Memory B cell (primary cell): ENCODE results near the gene FREY1.

ENCODE experiments used
- ATAC-seq: fragments of 150-1000 bp; cut with Tn5 transposase; 2 replicates; pipeline ENCODE4 v1.10.0; 2021; ENCODE audit warnings: low read depth, mild to moderate bottlenecking, moderate library complexity
- DNase-seq, 2 donors: peaks; one replicate each; pipeline ENCODE4 v3.0.0; 2022; ENCODE audit warnings: low spot score in 2 of 2
- H3K27ac Mint-ChIP-seq: one replicate; pipeline ENCODE4 v1.8.0; 2022; ENCODE audit warnings: mild to moderate bottlenecking, moderate library complexity, mixed read lengths
- H3K27me3 Mint-ChIP-seq: one replicate; pipeline ENCODE4 v1.8.0; 2022; ENCODE audit warnings: mixed read lengths
- H3K36me3 Mint-ChIP-seq: one replicate; pipeline ENCODE4 v1.8.0; 2022; ENCODE audit warnings: mild to moderate bottlenecking, mixed read lengths
- H3K4me1 Mint-ChIP-seq: one replicate; pipeline ENCODE4 v1.8.0; 2022; ENCODE audit warnings: mixed read lengths
- H3K4me3 Mint-ChIP-seq: one replicate; pipeline ENCODE4 v1.8.0; 2022; ENCODE audit warnings: mild to moderate bottlenecking, moderate library complexity, mixed read lengths
- H3K9me3 Mint-ChIP-seq: one replicate; pipeline ENCODE4 v1.8.0; 2022; ENCODE audit warnings: mixed read lengths

The FREY1 gene

DNA sequence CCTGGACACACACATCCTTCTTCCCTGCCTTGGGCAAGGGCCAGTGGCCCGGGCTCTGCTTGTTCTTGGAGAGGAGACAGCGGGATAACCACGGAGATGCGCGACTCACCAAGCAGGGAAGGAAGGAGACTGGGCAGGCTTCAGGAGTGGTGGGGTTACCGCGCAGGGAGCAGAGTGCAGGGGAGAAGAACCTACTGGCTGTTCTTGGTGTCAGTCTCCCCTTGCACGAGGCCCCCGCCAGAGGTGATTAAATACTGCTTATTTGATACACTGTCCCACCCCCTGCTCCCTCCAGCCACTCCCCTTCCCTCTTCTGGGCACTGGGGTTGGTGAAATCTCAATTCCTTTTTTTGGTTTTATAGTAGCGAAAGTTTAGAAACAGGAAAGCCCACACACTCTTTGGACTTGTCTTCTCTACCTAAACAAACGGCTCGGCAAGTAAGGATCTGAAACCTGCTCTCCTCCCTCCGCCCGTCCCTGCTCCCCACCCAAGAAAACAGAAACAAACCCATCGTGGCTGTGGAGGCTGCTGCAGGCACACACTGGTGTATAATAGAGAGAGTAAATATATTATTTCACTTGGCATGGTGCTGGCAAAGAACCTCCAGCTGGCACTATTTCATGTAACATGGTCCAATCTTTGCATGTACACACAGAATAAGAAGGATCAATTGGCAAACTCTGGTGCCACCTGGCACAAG, 26.2 kb upstream of the FREY1 start:
- peak in 1 of 2 donors; percentile 56 for DNase-seq
- peak; percentile 43 for ATAC-seq
- Mint-ChIP-seq H3K27me3 (no peaks in the 10 kb centered on the region), H3K27ac (peak overlapping the region; percentile 86), H3K36me3 (peaks cover 4% of the 10 kb centered on the region), H3K4me3 (peak overlapping the region; percentile 86), H3K4me1 (peaks cover 59% of the 10 kb centered on the region), H3K9me3 (no peaks in the 10 kb centered on the region)

DNA sequence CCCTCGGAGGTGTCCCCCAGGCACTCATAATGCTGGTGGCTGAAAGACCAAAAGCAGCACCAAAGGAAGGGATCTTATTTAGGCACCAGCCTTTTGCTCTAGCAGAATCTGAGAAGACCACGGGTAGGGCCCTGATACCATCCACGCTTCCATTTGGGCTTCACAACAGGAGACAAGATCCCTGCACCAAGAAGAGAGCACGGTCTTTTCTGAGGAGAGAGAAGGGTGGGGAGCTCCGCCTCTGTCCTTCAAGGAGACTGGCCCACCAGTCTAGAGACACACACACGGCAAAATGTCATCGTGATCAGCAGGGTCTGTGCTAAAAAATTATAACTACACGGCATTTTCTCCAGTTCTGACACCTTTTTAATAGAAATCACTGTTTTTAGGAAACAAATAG, 25.1 kb upstream of the FREY1 start:
- H3K27ac Mint-ChIP-seq = peak overlapping the region; percentile 95
- DNase-seq (no peak), ATAC-seq (no peak)
- H3K9me3 Mint-ChIP-seq = no peaks in the 10 kb centered on the region
- H3K4me3 Mint-ChIP-seq = peak overlapping the region; percentile 86
- no peaks in the 10 kb centered on the region for H3K27me3 Mint-ChIP-seq
- H3K4me1 Mint-ChIP-seq = peaks cover 63% of the 10 kb centered on the region
- H3K36me3 Mint-ChIP-seq = peaks cover 12% of the 10 kb centered on the region

DNA sequence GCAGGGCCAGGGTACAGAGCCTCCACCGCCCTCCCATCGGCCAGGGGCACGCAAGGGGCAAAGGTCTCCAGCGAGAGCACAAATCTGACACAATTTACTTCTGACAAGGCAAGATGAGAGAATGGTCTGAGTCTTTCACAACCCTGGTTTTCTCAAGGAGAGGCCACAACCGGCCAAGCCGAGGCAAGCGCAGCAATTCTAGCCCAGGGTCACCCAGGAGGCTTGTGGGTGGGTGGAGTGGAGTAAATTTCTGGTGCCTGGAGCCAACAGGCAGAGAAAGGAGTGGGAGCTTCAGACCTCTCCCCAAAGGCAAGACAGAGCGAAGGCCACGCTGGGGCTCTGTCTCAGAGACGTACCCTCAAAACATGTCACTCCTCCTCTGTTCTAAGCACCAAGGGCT, 24.7 kb upstream of the FREY1 start:
- peak overlapping the region; percentile 95 for H3K27ac Mint-ChIP-seq
- DNase-seq (no peak), ATAC-seq (no peak)
- H3K36me3 Mint-ChIP-seq = peaks cover 12% of the 10 kb centered on the region
- no peaks in the 10 kb centered on the region for H3K9me3 Mint-ChIP-seq
- peak overlapping the region; percentile 86 for H3K4me3 Mint-ChIP-seq
- peaks cover 64% of the 10 kb centered on the region for H3K4me1 Mint-ChIP-seq
- H3K27me3 Mint-ChIP-seq = no peaks in the 10 kb centered on the region

DNA sequence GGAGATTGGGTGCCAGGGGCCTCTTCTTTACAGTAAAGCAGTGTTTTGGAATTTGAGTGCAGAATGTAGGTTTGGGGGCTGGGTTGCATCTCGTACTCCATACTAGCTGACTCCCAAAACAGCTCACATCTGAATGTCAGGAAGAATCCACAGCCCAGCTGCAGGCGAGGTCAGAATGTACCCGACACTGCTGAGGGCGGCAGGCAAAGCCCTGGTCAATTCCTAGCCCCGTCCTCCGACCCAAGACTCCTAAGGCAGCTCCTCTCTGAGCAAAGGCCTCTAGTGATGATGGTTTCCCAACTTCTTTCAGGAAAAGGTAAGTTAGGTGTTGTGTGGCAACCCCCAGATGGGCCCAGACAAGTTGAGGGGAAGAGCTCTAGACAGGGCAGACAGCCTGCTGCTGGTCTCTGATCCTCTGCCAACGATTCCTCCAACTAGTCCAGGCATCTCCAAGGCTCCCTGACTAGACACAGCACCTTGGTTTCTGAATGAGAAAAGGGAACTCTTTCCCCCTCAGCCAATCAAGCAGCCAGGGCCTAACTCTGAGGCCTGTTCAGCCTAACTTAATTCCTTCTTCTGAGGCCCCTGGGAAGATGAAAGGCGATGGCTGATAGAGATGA, 24.0 kb upstream of the FREY1 start:
- DNase-seq (no peak), ATAC-seq (no peak)
- H3K36me3 Mint-ChIP-seq = peaks cover 12% of the 10 kb centered on the region
- peaks cover 60% of the 10 kb centered on the region for H3K4me1 Mint-ChIP-seq
- peak overlapping the region; percentile 86 for H3K4me3 Mint-ChIP-seq
- H3K9me3 Mint-ChIP-seq = no peaks in the 10 kb centered on the region
- H3K27ac Mint-ChIP-seq = peak overlapping the region; percentile 95
- H3K27me3 Mint-ChIP-seq = no peaks in the 10 kb centered on the region

DNA sequence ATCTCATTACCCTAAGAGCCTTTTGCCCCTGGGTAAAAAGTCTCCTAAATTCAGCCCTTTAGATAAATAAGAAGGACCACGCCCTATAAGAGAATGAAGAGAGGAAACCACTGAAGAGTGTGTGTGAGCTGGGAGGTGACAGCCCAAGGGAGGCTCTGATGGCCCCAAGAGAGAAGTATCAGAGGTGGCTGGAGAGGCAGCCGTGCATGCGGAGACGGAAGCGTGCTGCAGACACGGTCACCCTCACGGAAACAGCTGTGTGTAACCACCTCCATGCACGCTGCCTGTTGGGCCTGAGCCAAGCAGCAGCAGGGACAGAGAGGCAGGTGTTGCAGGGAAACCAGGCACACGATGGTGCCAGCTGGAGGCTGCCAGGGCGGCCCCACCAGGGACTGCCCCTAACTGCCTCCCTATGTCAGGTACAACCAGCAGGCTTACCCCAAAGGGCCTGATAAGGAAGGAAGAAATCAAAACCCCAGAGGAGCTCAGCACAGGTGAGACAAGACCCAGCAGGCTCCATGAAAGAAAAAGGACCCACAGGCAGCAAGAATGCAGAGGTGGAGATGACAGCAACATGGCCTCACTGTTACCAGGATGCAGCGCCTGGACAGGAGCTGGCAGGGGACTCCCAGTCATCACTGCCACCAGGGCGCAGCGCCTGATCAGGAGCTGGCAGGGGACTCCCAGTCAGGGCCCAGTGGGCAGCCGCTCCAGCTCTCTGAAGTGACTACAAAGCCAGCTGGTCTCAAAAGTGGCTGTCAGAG, 23.1 kb upstream of the FREY1 start:
- peak overlapping the region; percentile 95 for H3K27ac Mint-ChIP-seq
- ATAC-seq = peak; percentile 88

DNA sequence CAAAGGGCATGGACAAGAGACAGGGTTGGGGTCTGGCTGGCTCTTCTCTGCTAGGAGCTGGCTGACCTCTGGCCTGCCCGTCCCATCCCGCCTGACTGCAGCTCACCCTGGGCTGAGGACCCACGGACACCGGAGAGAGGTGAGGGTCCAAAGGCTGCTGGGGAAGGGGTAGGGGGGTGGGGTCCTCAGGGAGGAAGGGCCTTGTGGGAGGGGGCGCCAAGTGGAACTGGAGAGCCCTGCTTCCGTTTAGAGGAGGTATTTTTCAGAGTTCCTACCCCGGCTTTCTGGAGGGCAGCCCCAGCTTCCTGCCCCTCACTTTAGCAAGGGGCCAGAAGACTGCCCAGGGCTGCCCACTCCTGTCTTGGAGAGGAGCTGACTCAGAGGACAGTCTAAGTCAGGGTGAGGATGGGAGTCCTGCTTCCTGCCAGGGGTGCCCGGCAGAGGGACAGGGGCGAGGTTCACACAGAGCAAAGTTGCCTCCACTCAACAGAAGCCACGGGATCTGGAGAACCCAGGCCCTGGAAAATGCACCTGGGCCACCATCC, 22.5 kb upstream of the FREY1 start:
- Mint-ChIP-seq H3K27me3 (no peaks in the 10 kb centered on the region), H3K36me3 (peaks cover 15% of the 10 kb centered on the region), H3K27ac (peak overlapping the region; percentile 95), H3K4me3 (peak overlapping the region; percentile 86), H3K4me1 (peaks cover 54% of the 10 kb centered on the region), H3K9me3 (no peaks in the 10 kb centered on the region)
- no peak for ATAC-seq
- no peak for DNase-seq

More for the DNA sequence above, 23.1 kb upstream of the FREY1 start:
- H3K4me3 Mint-ChIP-seq = peak overlapping the region; percentile 86
- peak; percentile 80 to 84 for DNase-seq
- H3K4me1 Mint-ChIP-seq = peaks cover 54% of the 10 kb centered on the region
- no peaks in the 10 kb centered on the region for H3K9me3 Mint-ChIP-seq
- H3K27me3 Mint-ChIP-seq = no peaks in the 10 kb centered on the region
- peaks cover 12% of the 10 kb centered on the region for H3K36me3 Mint-ChIP-seq

DNA sequence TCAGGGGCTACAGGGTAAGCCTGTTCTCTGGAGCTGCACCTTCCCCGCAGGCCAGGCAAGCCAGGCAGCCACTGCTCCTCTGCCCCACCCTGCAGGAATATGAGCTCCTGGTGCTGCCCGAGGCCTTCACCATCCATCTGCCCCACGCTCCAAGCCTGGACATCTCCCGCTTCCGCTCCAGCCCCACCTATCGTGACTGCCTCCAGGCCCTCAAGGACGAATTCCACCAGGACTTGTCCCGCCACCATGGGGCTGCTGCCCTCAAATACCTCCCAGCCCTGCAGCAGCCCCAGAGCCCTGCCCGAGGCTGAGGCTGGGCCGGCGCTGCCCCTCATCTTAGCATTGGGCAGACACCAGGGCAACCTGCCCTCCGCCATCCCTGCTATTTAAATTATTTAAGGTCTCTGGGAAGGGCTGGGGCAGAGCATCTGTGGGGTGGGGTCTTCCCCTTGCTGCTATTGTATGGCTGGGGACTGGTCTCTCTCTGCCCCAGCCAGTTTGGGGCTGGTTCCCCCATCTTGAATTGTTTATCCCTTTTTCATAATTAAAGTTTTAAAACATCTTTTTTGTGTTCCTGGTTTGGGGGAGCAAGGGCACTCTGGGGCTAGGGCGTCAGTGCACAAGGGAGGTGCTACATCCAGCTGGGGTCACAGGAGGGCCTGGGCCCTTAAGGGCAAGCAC, 21.6 kb upstream of the FREY1 start:
- Mint-ChIP-seq H3K4me3 (peak overlapping the region; percentile 28), H3K27me3 (no peaks in the 10 kb centered on the region), H3K27ac (peak overlapping the region; percentile 95), H3K9me3 (no peaks in the 10 kb centered on the region), H3K36me3 (peaks cover 19% of the 10 kb centered on the region), H3K4me1 (peaks cover 55% of the 10 kb centered on the region)
- ATAC-seq (no peak), DNase-seq (no peak)

DNA sequence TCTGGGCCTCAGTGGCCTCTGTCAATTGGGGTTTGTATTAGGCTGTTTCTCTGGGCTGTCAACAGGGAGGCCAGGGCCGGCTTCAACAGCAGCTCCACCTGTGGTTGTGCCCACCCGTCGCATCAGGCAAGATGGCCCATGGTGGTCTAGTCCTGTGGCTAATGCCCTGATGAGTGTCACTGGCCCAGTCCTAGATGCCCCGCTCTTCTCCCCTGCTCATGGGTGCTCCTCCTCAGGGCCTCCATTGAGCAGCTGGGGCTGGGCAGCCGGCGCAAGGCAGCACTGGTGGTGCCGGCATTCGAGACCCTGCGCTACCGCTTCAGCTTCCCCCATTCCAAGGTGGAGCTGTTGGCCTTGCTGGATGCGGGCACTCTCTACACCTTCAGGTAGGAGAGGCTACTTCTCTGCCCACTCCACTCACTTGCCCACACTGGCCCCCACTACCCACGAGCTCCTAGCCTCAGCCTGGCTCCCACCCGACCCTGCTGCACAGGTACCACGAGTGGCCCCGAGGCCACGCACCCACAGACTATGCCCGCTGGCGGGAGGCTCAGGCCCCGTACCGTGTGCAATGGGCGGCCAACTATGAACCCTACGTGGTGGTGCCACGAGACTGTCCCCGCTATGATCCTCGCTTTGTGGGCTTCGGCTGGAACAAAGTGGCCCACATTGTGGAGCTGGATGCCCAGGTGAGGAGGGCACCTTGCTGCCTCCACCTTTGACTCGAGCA, 20.8 kb upstream of the FREY1 start:
- ATAC-seq (no peak), DNase-seq (no peak)
- H3K9me3 Mint-ChIP-seq = no peaks in the 10 kb centered on the region
- peak overlapping the region; percentile 9 for H3K27ac Mint-ChIP-seq
- H3K27me3 Mint-ChIP-seq = no peaks in the 10 kb centered on the region
- peaks cover 21% of the 10 kb centered on the region for H3K36me3 Mint-ChIP-seq
- H3K4me1 Mint-ChIP-seq = peaks cover 50% of the 10 kb centered on the region
- H3K4me3 Mint-ChIP-seq = no peak overlapping the region

DNA sequence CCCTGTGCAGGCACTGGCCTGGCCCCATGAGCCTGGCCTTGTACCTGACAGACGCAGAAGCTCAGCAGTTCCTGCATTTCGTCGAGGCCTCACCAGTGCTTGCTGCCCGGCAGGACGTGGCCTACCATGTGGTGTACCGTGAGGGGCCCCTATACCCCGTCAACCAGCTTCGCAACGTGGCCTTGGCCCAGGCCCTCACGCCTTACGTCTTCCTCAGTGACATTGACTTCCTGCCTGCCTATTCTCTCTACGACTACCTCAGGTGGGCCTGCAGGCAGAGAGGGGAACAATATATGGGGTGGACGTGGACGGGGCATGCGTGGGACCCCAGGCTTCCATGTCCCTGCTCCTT, 20.2 kb upstream of the FREY1 start:
- H3K27me3 Mint-ChIP-seq = no peaks in the 10 kb centered on the region
- H3K9me3 Mint-ChIP-seq = no peaks in the 10 kb centered on the region
- H3K4me1 Mint-ChIP-seq = peaks cover 47% of the 10 kb centered on the region
- H3K4me3 Mint-ChIP-seq = no peak overlapping the region
- H3K36me3 Mint-ChIP-seq = peaks cover 21% of the 10 kb centered on the region
- DNase-seq (no peak), ATAC-seq (no peak)
- peak overlapping the region; percentile 9 for H3K27ac Mint-ChIP-seq

DNA sequence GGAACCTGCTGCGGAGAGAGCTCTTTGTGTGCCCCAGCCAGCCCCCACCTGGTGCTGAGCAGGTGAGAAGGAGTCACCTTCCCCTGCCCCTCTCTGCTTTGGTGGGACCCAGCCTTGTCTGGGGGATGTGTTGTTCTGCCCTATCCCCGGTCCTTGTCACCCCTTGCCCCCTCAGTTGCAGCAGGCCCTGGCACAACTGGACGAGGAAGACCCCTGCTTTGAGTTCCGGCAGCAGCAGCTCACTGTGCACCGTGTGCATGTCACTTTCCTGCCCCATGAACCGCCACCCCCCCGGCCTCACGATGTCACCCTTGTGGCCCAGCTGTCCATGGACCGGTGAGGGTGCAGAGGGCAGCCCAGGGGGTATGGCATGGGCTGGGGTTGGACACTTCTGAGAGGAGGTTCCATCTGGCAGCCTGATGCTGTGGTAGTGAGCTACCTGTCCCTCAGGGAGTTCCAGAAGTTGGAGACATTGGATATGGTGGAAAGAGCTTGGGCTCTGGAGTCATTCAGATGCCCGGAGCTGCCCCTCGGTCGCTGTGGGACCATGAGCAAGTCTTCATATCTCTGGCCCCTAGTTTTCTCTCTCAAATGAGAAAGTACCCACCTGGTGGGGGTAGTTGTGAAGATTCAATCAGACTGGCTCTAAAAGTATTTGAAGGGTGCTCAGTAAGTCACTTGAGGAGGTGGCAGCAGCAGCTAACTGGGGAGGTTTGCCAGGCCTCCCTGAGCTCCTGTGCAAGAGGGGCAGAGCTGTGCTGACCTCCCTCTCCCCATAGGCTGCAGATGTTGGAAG, 19.7 kb upstream of the FREY1 start:
- no peaks in the 10 kb centered on the region for H3K9me3 Mint-ChIP-seq
- peak in 1 of 2 donors; percentile 9 for DNase-seq
- peaks cover 21% of the 10 kb centered on the region for H3K36me3 Mint-ChIP-seq
- H3K4me3 Mint-ChIP-seq = no peak overlapping the region
- peaks cover 41% of the 10 kb centered on the region for H3K4me1 Mint-ChIP-seq
- ATAC-seq = no peak
- H3K27ac Mint-ChIP-seq = peak overlapping the region; percentile 9
- no peaks in the 10 kb centered on the region for H3K27me3 Mint-ChIP-seq

DNA sequence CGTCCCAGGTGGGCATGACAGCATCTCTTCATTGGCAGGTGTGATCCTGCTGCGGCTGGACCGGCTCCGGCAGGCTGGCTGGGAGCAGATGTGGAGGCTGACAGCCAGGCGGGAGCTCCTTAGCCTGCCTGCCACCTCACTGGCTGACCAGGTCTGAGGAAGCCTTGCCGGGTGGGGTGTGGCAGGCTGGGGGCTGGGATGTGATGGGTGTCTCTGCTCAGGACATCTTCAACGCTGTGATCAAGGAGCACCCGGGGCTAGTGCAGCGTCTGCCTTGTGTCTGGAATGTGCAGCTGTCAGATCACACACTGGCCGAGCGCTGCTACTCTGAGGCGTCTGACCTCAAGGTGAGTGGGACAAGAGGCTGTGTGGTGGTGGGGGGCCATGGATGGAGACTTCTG, 18.9 kb upstream of the FREY1 start:
- DNase-seq = no peak
- H3K4me1 Mint-ChIP-seq = peaks cover 38% of the 10 kb centered on the region
- no peak for ATAC-seq
- peaks cover 18% of the 10 kb centered on the region for H3K36me3 Mint-ChIP-seq
- H3K4me3 Mint-ChIP-seq = no peak overlapping the region
- no peaks in the 10 kb centered on the region for H3K9me3 Mint-ChIP-seq
- no peaks in the 10 kb centered on the region for H3K27me3 Mint-ChIP-seq
- no peak overlapping the region for H3K27ac Mint-ChIP-seq

DNA sequence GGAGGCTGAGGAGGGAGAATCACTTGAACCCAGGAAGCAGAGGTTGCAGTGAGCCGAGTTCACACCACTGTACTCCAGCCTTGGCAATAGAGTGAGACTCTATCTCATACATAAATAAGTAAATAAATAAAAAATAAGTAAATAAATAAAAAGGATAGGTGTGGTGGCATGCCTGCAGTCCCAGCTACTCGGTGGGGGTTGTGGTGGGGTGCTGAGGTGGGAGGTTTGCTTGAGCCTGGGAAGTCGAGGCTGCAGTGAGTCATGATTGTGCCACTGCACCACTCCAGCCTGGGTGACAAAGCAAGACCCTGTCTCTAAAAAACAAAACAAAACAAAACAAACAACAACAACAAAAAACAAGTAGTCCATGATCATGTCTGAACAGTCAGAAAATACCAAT, 18.5 kb upstream of the FREY1 start:
- ATAC-seq = no peak
- Mint-ChIP-seq H3K4me1 (peaks cover 36% of the 10 kb centered on the region), H3K27me3 (no peaks in the 10 kb centered on the region), H3K36me3 (peaks cover 18% of the 10 kb centered on the region), H3K27ac (no peak overlapping the region), H3K4me3 (no peak overlapping the region), H3K9me3 (no peaks in the 10 kb centered on the region)
- DNase-seq = no peak

DNA sequence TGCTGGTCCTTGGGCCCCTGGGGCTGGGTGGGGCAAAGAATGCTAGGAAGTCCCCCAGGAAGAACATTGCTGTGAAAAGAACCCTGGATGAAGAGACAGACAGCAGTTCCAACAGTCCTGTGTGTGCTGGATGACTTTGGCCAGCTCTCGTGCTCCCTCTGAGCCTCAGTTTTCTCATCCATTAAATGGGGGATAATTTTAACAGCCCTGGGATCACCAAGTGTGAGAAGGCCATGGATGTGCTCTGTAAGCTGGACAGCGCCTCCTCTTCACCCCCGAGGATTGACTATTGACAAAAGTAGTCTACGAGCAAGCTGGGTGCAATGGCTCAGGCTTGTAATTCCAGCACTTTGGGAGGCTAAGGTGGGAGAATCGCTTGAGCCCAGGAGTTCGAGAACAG, 17.9 kb upstream of the FREY1 start:
- Mint-ChIP-seq H3K4me3 (peak overlapping the region; percentile 79), H3K9me3 (no peaks in the 10 kb centered on the region), H3K27me3 (no peaks in the 10 kb centered on the region), H3K27ac (peak overlapping the region; percentile 82), H3K4me1 (peaks cover 36% of the 10 kb centered on the region), H3K36me3 (peaks cover 18% of the 10 kb centered on the region)
- no peak for ATAC-seq
- no peak for DNase-seq
